Dendritic cell treated with granulocyte-macrophage colony-stimulating factor and Interleukin-4, amounts not matched to agents 40 ng/mL and 50 ng/mL, for 4 days (primary cell): Measurements from ENCODE around the gene KCNT1.

Experiments
- H3K27ac Mint-ChIP-seq: one replicate; pipeline ENCODE4 v1.8.0; 2022; ENCODE audit warnings: mild to moderate bottlenecking, mixed read lengths
- H3K27me3 Mint-ChIP-seq: one replicate; pipeline ENCODE4 v1.8.0; 2022; ENCODE audit warnings: mild to moderate bottlenecking, mixed read lengths
- H3K36me3 Mint-ChIP-seq: one replicate; pipeline ENCODE4 v1.8.0; 2022; ENCODE audit warnings: low read depth, mixed read lengths
- H3K4me1 Mint-ChIP-seq: one replicate; pipeline ENCODE4 v1.8.0; 2022; ENCODE audit warnings: low read depth, mixed read lengths
- H3K4me3 Mint-ChIP-seq: one replicate; pipeline ENCODE4 v1.8.0; 2022; ENCODE audit warnings: mild to moderate bottlenecking, moderate library complexity, mixed read lengths
- H3K9me3 Mint-ChIP-seq: one replicate; pipeline ENCODE4 v1.8.0; 2022; ENCODE audit warnings: mixed read lengths
- intact Hi-C: fragments of 100-400 bp; cut with micrococcal nuclease; formaldehyde crosslinking; loops from one replicate; pipeline ENCODE4 v1.15.0; 2022

KCNT1 gene

DNA sequence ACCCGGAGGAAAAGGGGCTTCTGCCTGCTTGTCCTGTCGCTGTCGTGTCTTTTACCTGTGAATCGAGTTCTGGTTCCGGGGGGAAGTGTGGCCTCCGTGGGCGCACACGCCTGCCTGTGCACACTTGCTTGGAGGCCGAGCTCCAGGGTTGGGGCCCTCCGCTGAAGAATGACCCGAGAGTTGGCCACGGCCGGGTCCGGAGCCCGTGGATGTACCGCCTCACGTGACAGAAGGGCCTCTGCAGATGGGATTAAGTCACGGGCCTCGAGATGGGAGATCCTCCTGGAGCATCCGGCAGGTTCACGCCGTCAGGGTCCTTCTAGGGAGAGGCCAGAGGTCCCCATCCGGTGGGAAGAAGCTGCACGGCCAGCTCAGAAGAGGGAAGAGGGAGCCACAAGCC is 81.0 kb downstream of the KCNT1 start:
- H3K27ac Mint-ChIP-seq = no peak overlapping the region
- intact Hi-C loops = no loop called here
- H3K4me3 Mint-ChIP-seq = no peak overlapping the region
- no peaks in the 10 kb centered on the region for H3K36me3 Mint-ChIP-seq
- peaks cover 3% of the 10 kb centered on the region for H3K27me3 Mint-ChIP-seq
- H3K4me1 Mint-ChIP-seq = no peaks in the 10 kb centered on the region
- no peaks in the 10 kb centered on the region for H3K9me3 Mint-ChIP-seq

DNA sequence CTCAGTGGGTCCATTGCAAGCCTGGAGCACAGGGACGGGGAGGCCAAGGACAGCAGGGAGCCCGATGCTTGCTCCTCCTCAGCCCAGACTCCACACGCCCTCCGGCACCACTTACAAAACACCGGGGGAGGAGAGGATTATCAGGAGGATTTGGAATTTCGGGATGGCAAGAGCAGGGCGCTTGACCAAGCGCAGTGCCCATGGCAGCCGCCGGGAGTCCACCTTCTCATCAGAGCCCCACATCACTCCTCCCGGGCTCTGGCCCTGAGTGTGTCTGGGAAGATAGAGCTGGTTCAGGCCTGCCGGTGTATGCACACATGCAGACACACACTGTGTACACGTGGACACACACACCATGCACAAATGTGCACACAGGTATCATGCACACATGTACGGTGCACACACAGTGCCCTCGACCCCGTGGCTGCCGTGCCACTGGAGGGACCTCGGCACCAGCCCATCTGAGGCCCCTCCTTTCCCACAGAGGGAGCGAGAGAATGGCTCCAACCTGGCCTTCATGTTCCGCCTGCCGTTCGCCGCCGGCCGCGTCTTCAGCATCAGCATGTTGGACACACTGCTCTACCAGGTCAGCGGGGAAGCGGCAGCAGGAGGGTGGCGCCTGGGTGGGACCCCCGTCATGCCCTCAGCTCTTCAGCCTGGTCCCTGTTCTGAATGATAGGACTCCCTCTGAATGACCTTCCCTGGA is 81.7 kb downstream of the KCNT1 start:
- peaks cover 3% of the 10 kb centered on the region for H3K27me3 Mint-ChIP-seq
- H3K4me3 Mint-ChIP-seq = no peak overlapping the region
- intact Hi-C loops = no loop called here
- H3K36me3 Mint-ChIP-seq = no peaks in the 10 kb centered on the region
- H3K4me1 Mint-ChIP-seq = no peaks in the 10 kb centered on the region
- H3K9me3 Mint-ChIP-seq = no peaks in the 10 kb centered on the region
- H3K27ac Mint-ChIP-seq = no peak overlapping the region

DNA sequence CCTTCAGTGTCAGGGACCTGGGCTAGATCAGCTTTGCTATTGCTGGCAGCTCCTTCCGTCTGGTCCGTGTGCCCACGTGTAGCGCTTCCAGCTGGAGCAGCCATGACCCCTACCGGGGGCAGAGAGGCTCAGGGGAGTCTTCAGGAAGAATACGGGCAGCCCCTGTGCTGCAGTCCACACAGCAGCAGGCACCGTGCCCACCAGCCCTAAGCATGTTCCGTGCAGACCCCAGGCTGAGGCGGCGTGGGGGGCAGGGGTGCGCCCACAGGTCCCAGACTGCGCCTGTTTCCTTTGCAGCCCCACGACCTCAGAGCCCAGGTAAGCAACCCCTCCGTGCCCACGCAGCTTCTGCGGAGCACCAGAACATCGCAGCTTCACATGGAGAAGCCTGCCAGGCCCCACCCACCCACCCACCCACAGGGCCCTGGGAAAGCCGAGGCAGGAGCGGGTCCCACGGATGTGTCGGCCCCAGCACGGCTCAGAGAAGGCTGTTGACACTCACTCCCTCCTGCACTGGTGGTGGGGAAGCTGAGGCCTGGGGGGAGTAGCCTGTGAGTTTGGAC is 83.1 kb downstream of the KCNT1 start:
- no peaks in the 10 kb centered on the region for H3K4me1 Mint-ChIP-seq
- H3K9me3 Mint-ChIP-seq = no peaks in the 10 kb centered on the region
- H3K27ac Mint-ChIP-seq = no peak overlapping the region
- H3K4me3 Mint-ChIP-seq = no peak overlapping the region
- intact Hi-C loops = no loop called here
- peaks cover 3% of the 10 kb centered on the region for H3K27me3 Mint-ChIP-seq
- no peaks in the 10 kb centered on the region for H3K36me3 Mint-ChIP-seq

DNA sequence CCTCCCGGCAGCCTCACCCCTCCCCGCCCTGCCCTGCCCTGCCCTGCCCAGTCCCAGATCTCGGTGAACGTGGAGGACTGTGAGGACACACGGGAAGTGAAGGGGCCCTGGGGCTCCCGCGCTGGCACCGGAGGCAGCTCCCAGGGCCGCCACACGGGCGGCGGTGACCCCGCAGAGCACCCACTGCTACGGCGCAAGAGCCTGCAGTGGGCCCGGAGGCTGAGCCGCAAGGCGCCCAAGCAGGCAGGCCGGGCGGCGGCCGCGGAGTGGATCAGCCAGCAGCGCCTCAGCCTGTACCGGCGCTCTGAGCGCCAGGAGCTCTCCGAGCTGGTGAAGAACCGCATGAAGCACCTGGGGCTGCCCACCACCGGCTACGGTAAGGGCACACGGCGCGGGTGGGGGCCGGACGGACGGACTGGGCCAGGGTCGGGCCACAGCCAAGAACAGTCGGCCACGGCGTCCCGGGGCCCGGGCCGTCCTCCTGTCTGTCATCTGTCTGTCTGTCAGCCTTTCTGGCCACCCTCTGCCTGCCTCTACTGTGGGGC is 84.2 kb downstream of the KCNT1 start:
- intact Hi-C loops = no loop called here
- Mint-ChIP-seq H3K9me3 (no peaks in the 10 kb centered on the region), H3K4me3 (no peak overlapping the region), H3K27ac (no peak overlapping the region), H3K4me1 (no peaks in the 10 kb centered on the region), H3K27me3 (peaks cover 3% of the 10 kb centered on the region), H3K36me3 (no peaks in the 10 kb centered on the region)

DNA sequence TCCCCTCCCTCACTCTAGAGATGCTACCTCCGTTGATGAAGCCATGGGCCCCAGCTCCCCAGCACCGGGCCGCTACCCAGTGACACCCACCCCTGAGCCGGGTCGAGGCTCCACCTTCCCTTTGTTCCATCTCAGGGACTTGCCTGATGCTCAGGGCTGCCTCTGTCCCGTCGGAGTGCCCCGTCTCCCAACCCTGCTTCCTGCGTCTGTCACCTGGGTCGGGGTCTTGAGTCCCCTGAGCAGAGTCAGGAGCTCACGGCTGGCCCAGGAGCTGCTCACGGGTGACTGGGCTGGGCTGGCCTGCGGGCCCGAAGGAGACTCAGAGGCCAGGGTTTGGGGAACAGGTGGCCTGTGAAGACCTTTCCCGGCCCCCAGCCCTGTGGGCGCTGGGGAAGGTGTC is 85.3 kb downstream of the KCNT1 start:
- Mint-ChIP-seq H3K36me3 (no peaks in the 10 kb centered on the region), H3K9me3 (no peaks in the 10 kb centered on the region), H3K27me3 (peaks cover 2% of the 10 kb centered on the region), H3K27ac (no peak overlapping the region), H3K4me1 (no peaks in the 10 kb centered on the region), H3K4me3 (no peak overlapping the region)
- intact Hi-C loops = no loop called here

DNA sequence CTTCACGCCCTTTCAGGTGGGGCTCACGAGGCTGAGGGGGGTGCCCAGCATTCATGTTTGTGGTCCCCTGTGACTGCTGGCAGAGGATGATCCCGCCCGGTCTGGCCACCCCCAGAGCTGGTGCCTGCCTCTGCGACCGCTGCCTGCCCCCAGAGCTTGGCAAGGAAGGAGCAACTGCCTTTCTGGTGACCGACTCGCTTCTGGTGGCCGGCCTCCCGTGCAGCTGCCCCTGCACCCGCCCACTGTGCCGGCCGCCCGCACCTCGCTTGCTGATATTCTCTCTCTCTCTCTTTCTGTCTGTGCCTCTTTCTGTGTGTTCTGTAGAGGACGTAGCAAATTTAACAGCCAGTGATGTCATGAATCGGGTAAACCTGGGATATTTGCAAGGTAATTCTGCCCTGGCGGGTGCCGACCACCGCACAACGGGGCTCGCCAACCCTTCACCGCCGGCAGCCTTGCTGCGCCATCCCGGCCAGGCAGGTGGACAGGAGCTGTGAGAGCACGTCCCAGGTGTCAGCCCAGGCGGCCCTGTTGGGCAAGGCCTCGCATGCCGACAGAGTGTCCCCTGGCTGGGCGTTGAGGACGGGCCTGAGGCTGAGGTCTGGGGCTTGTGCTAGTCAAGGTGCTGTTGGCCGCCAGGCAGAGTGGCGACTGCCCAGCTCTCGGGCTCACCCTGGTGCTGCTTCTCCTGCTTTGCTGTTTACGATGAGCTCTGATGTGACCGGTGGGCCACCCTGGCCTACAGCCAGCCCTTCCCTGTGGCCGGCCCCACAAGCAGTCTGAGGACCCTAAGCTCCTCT is 86.0 kb downstream of the KCNT1 start:
- H3K9me3 Mint-ChIP-seq = no peaks in the 10 kb centered on the region
- no peak overlapping the region for H3K27ac Mint-ChIP-seq

DNA sequence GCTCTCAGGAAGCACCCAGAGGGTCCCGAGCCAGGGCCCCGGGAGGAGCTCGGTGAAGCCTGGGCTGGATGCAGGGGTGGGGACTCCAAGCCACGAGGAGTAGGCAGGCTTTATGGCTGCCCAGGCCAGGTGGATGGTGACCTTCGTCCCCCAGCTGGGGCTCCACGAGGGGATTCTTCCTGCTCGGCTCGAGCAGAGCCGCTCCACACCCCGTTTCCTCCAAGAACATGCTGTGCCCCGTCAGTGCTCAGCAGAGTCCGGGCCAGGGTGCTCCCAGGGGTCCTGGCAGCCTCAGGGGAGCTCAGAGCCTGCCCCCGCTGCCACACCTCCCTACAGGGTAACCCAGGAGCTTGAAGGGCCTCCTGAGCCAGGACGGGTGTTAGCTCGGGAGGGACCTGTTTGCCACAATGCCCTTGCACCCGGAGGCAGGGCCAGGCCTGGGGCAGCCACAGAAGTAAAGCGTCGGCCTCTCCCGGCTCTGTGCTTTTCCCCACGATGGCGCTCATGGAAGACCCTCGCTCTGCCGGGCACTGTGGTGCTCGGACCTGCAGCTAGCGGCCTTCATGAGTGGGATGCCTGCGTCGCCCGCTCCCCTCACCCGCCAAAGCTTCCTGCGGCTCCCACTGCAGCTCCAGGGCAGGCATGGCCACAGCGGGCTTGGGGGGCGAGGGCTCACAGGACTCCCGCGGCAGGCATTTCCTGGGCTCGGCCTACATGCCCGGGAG is 86.8 kb downstream of the KCNT1 start:
- H3K27ac Mint-ChIP-seq = no peak overlapping the region
- H3K4me1 Mint-ChIP-seq = no peaks in the 10 kb centered on the region
- no peaks in the 10 kb centered on the region for H3K36me3 Mint-ChIP-seq
- H3K9me3 Mint-ChIP-seq = no peaks in the 10 kb centered on the region
- intact Hi-C loops = no loop called here
- H3K27me3 Mint-ChIP-seq = no peaks in the 10 kb centered on the region
- no peak overlapping the region for H3K4me3 Mint-ChIP-seq

More for the DNA sequence above, 86.0 kb downstream of the KCNT1 start:
- Mint-ChIP-seq H3K36me3 (no peaks in the 10 kb centered on the region), H3K27me3 (no peaks in the 10 kb centered on the region), H3K4me3 (no peak overlapping the region), H3K4me1 (no peaks in the 10 kb centered on the region)
- intact Hi-C loops = no loop called here

DNA sequence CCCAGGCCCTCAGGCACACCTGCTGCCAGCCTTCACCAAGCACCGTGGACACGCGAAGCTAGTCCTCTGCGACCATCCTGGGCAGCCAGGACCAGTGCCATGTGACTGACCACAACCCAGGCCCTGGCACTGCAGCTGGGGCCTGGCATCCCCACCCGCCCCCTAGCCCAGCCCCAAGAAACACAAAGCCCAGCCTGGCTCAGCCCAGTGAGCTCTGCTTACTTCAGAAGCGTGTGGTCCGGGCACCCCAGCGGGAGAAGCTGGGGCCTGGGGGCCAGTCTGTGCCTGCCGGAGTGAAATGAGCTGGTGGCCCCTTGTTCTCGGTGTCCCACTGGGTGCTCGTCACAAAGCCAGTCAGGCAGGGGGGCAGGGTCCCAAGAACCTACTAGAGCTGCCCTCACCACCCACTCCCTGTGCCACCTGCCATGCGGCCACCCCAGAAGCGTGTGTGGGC is 87.9 kb downstream of the KCNT1 start:
- no peaks in the 10 kb centered on the region for H3K36me3 Mint-ChIP-seq
- intact Hi-C loops = no loop called here
- H3K4me3 Mint-ChIP-seq = no peak overlapping the region
- peaks cover 2% of the 10 kb centered on the region for H3K27me3 Mint-ChIP-seq
- H3K9me3 Mint-ChIP-seq = no peaks in the 10 kb centered on the region
- no peak overlapping the region for H3K27ac Mint-ChIP-seq
- H3K4me1 Mint-ChIP-seq = no peaks in the 10 kb centered on the region

DNA sequence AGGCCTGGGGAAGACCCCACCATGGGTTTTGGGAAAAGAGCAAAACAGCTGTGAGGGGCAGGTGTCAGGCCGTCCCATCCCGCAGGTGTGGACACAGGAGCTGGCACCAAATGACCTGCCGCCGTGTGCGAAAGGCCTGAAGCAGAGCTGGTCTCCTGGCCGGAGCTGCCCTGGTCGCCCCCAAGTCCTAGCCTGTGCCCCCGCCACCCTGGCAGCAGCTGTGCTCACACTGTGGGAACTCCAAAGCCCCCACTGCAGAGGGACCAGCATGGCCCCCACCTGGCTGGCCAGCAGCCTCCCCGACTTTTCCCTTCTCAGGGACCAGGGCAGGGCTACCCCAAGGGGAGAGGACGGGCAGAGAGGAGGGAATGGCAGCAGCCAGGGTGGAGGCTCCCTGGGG is 88.4 kb downstream of the KCNT1 start:
- H3K9me3 Mint-ChIP-seq = no peaks in the 10 kb centered on the region
- H3K36me3 Mint-ChIP-seq = no peaks in the 10 kb centered on the region
- no peaks in the 10 kb centered on the region for H3K4me1 Mint-ChIP-seq
- intact Hi-C loops = no loop called here
- H3K27me3 Mint-ChIP-seq = peaks cover 4% of the 10 kb centered on the region
- H3K27ac Mint-ChIP-seq = no peak overlapping the region
- no peak overlapping the region for H3K4me3 Mint-ChIP-seq

DNA sequence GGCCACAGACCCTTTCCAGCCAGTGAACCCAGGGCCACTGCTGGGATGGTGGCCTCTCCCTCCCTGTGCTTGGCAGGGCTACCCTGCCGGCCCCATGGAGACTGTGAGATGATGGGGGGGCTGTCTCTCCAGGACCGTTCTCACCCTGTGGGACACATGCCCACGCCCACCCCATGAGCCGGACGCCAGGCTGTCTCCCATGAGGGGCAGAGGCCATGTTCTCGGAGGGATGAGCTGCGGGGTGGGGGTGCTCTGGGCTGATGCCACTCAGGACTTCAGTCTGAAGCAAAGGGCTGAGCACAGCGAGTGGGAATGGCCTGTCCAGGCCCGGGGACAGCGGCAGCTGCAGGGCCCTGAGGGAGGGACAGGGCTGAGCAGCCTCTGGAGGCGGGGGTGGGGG is 88.9 kb downstream of the KCNT1 start:
- no peaks in the 10 kb centered on the region for H3K4me1 Mint-ChIP-seq
- peaks cover 4% of the 10 kb centered on the region for H3K27me3 Mint-ChIP-seq
- H3K4me3 Mint-ChIP-seq = no peak overlapping the region
- no peak overlapping the region for H3K27ac Mint-ChIP-seq
- intact Hi-C loops = no loop called here
- H3K36me3 Mint-ChIP-seq = no peaks in the 10 kb centered on the region
- no peaks in the 10 kb centered on the region for H3K9me3 Mint-ChIP-seq

DNA sequence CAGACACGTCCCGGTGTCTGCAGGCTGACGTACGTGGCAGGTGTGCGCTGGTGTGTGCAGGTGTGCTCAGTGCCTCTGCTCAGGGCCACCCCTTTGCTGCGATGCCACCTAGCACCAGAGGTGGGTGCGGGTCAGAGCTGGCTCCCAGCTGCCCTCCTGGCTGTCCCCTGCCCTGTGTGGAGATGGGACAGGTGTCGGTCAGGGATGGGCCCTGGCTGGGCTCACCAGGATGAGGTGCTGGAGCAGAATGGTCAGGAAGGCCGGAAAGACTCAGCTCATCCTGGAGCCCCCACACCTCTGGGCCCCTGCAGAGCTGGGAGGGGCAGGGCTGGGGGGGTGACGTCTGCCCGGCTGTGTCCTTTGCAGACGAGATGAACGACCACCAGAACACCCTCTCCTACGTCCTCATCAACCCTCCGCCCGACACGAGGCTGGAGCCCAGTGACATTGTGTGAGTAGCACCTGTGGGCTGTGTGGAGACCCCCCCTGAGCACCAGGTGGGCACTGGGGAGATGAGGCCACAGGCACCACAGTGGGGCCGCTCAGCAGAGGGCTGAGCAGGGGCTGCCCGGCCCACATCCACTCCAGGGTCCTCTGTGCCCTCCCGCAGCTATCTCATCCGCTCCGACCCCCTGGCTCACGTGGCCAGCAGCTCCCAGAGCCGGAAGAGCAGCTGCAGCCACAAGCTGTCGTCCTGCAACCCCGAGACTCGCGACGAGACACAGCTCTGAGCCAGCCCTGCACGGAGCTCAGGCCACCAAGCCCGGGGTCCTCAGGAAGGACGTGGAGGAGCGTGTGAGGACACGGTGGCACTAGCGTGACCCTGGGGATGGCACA is 89.7 kb downstream of the KCNT1 start:
- H3K9me3 Mint-ChIP-seq = no peaks in the 10 kb centered on the region
- no peaks in the 10 kb centered on the region for H3K36me3 Mint-ChIP-seq
- no peak overlapping the region for H3K27ac Mint-ChIP-seq
- no peaks in the 10 kb centered on the region for H3K4me1 Mint-ChIP-seq
- intact Hi-C loops = no loop called here
- H3K27me3 Mint-ChIP-seq = peaks cover 4% of the 10 kb centered on the region
- no peak overlapping the region for H3K4me3 Mint-ChIP-seq

DNA sequence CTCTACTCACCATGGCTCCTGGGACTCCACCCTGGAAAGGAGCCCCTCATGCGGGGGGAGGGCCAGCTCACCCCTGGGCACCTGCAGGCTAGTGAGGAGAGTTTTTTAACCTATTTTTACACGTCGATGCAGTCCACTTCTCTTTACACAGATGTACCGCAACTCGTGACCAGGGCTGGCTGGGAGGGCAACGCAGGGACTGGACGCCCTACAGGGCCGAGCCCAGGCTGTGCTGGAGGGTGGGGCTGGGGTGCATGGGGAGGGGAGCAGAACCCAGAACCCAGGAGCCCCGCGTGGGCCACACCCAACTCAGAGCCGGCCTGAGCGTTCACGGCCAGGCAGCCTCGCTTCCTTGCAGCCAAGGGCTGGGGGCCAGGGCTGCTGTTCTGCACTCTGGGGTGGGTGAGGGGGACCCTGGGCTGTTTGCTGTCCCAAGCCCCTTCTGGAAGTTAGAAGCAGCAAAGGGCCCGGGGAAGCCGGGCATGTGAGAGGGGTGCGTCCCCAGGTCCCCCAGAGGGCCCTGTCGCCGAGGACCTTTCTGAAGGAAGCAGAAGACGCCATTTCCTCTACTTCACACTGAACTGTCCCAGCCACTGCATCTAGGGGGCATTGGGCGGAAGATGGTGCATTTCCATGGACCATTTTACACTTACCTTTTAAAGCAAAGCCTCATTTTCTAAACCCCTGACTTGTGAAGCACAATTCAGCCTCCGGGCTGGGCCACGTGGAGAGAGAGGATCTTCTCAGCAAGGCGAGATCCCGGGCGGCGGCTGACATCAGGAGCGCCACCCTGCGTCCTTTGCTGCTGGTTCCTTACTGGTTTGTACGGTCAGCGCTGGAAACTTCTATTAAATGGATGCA is 90.5 kb downstream of the KCNT1 start:
- Mint-ChIP-seq H3K27ac (no peak overlapping the region), H3K9me3 (no peaks in the 10 kb centered on the region), H3K27me3 (peaks cover 4% of the 10 kb centered on the region), H3K36me3 (no peaks in the 10 kb centered on the region), H3K4me1 (no peaks in the 10 kb centered on the region), H3K4me3 (no peak overlapping the region)
- intact Hi-C loops = no loop called here
